ENCODE measurements around the gene GIMAP8.

DNA sequence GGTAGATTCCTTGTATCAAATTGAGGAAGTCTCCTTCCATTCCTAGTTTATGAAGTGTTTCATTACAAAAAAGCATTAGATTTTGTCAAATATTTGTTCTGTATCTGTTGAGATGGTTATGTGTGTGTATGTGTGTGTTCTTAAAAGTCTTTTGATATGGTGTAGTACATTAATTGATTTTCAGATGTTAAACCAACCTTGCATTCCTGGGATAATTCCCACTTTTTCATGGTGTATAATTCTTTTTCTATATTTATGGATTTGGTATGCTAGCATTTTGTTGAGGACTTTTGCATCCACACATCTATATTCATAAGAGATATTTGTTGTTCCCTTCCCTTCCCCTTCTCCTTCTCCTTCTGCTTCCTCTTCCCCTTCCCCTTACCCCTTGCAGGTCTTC, 8.9 kb upstream of the GIMAP8 start:
- TF ChIP-seq POLR2A (IDR thresholded peaks at IDR 0.05) = no peak
- TF ChIP-seq, protein P1, sequence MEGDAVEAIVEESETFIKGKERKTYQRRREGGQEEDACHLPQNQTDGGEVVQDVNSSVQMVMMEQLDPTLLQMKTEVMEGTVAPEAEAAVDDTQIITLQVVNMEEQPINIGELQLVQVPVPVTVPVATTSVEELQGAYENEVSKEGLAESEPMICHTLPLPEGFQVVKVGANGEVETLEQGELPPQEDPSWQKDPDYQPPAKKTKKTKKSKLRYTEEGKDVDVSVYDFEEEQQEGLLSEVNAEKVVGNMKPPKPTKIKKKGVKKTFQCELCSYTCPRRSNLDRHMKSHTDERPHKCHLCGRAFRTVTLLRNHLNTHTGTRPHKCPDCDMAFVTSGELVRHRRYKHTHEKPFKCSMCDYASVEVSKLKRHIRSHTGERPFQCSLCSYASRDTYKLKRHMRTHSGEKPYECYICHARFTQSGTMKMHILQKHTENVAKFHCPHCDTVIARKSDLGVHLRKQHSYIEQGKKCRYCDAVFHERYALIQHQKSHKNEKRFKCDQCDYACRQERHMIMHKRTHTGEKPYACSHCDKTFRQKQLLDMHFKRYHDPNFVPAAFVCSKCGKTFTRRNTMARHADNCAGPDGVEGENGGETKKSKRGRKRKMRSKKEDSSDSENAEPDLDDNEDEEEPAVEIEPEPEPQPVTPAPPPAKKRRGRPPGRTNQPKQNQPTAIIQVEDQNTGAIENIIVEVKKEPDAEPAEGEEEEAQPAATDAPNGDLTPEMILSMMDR (IDR thresholded peaks at IDR 0.05) = no peak
